Neural crest cell (in vitro differentiated cells): ENCODE measurements around the gene GRK7. TPM values are rescaled to one million over a fixed set of nuclear protein-coding genes. Genes with fewer than 3 reads are reported as not detected.

Experiments
- DNase-seq: peaks from one replicate; pipeline ENCODE4 v3.0.0; 2021; ENCODE audit warnings: low read depth, mixed read lengths, low spot score
- H3K27ac Mint-ChIP-seq: one replicate; pipeline ENCODE4 v1.8.0; 2021; ENCODE audit warnings: mild to moderate bottlenecking, mixed read lengths; ENCODE audit not compliant: unreplicated experiment
- H3K27me3 Mint-ChIP-seq: 2 replicates; pipeline ENCODE4 v1.8.0; 2021; ENCODE audit warnings: low read depth, mild to moderate bottlenecking, mixed read lengths
- H3K36me3 Mint-ChIP-seq: 2 replicates; pipeline ENCODE4 v1.8.0; 2021; ENCODE audit warnings: low read depth, mild to moderate bottlenecking, mixed read lengths
- H3K4me1 Mint-ChIP-seq: 2 replicates; pipeline ENCODE4 v1.8.0; 2021; ENCODE audit warnings: mixed read lengths
- H3K4me3 Mint-ChIP-seq: one replicate; pipeline ENCODE4 v1.8.0; 2021; ENCODE audit warnings: mild to moderate bottlenecking, mixed read lengths
- H3K9me3 Mint-ChIP-seq: 2 replicates; pipeline ENCODE4 v1.8.0; 2021; ENCODE audit warnings: mixed read lengths
- CTCF ChIP-seq: fragments of 200-600 bp; sonication (generic); conservative IDR thresholded peaks from 2 replicates; pipeline ENCODE4 v1.5.0; 2021; ENCODE audit warnings: antibody characterized with exemption, mild to moderate bottlenecking
- long read RNA-seq: library from polyadenylated mRNA; unstranded; transcript quantifications from one replicate; pipeline ENCODE4 v2.0.0, GENCODE V29; 2020
- total RNA-seq: library from RNA; stranded (reverse); gene quantifications from 2 replicates; pipeline ENCODE4 v1.2.1, GENCODE V29; 2021

The GRK7 gene, protein sequence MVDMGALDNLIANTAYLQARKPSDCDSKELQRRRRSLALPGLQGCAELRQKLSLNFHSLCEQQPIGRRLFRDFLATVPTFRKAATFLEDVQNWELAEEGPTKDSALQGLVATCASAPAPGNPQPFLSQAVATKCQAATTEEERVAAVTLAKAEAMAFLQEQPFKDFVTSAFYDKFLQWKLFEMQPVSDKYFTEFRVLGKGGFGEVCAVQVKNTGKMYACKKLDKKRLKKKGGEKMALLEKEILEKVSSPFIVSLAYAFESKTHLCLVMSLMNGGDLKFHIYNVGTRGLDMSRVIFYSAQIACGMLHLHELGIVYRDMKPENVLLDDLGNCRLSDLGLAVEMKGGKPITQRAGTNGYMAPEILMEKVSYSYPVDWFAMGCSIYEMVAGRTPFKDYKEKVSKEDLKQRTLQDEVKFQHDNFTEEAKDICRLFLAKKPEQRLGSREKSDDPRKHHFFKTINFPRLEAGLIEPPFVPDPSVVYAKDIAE (N-terminal part only)
- not detected in 2 replicates for total RNA-seq
- long read RNA-seq, partial matches to known transcripts, result 0 of 3 reads
- long read RNA-seq, other reads (novel, unspliced or antisense), result 3 of 3 reads

DNA sequence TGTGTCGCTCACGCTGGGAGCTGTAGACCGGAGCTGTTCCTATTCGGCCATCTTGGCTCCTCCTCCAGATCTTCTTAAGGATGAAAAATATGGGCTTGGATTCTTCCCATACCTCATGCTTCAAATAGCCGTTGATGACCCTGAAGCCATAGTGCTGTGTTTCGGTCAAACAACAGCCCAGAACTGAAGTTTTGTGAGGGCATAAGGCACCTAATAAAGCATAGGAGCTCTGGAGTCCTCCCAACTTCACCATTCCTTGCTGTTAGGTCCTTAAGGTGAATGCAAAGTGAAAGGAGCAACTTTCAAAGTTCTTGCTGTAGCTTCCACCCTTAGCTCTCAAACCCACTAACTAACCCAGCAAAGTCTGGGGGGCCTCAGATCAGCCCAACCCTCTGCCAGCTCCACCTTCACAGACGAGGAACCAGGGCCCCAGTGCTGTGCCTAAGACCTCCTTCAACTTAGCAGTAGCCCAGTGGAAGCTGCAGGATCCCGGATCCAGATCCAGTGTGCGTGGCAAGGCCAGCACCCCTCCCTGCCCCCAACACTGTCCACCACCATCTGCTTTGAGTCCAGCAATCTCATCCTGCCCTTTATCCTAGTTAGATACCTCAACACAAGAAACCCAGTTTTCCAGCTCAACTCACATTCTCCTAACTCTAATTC is at the start of gene GRK7:
GRK7 (plus strand) TSS at position 321 of the 663 bp plus-strand sequence. CDS start 14,877 bp downstream, outside the sequence.
- peaks cover 3% of the 10 kb centered on the region for H3K4me1 Mint-ChIP-seq
- no peaks in the 10 kb centered on the region for H3K27me3 Mint-ChIP-seq
- peak within 1 kb of the TSS; percentile 75 for H3K27ac Mint-ChIP-seq
- H3K4me3 Mint-ChIP-seq, result peak within 1 kb of the TSS; percentile 59
- TF ChIP-seq CTCF, result no peak
- DNase-seq, result no peak
- no peaks in the 10 kb centered on the region for H3K36me3 Mint-ChIP-seq
- H3K9me3 Mint-ChIP-seq, result no peaks in the 10 kb centered on the region

DNA sequence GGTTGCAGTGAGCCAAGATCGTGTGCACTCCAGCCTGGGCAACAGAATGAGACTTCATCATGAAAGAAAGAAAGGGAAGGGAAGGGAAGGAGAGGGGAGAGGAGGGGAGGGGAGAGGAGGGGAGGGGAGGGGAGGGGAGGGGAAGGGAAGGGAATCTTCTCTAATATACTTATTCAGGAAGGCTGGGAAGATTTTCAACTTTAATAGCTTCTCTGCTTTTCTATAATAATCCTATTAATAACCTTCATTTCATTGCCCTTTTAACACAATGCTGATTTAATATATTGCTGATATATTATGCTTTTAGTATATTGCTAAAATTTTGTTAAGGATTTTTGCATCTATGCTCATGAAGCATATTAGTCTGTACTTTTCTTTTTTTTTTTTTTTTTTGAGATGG is 48.5 kb upstream of the GRK7 start:
- TF ChIP-seq CTCF, result no peak
- Mint-ChIP-seq H3K4me1 (peaks cover 4% of the 10 kb centered on the region), H3K36me3 (peaks cover 9% of the 10 kb centered on the region), H3K27me3 (no peaks in the 10 kb centered on the region), H3K9me3 (peaks cover 4% of the 10 kb centered on the region), H3K27ac (no peak overlapping the region), H3K4me3 (no peak overlapping the region)
- DNase-seq, result no peak

DNA sequence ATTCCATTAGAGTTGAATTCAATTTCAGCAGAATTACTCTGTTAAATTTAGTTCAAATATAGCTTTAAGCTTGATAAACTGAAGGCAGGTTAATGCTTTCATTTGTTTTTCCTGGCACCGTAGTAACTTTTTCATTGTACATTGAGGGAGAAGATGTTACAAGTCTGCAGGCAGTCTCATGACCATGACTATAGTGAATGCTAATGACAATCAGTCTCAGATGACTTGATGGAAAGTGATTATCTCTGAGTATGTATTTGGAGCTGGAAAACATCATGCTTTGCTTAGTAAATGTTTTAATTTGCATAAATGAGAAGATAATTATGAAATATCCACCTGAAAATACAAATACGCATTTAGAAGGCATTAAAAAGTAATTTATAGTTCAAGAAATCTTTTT is 41.1 kb upstream of the GRK7 start:
- DNase-seq, result no peak
- Mint-ChIP-seq H3K4me3 (no peak overlapping the region), H3K9me3 (no peaks in the 10 kb centered on the region), H3K27ac (no peak overlapping the region), H3K36me3 (peaks cover 2% of the 10 kb centered on the region), H3K4me1 (no peaks in the 10 kb centered on the region), H3K27me3 (no peaks in the 10 kb centered on the region)
- TF ChIP-seq CTCF, result no peak

DNA sequence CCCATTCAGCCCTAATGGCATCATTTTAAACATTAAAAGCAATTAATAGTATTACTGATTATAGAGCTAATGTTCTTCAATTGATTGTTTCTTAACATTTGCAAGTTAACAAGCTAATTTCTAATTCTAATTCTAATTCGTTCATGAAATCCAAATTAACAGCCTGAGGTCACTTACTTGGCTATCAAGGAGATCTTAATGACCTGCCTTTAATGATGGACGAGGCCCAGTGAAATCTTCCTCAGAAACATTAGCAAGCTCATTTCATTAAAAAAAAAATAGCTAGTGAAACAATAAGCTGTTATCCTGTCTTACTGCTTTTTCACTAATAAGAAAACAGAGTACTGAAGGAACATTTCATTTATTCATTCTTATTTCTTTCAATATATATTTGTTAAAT is 40.6 kb upstream of the GRK7 start:
- H3K27me3 Mint-ChIP-seq, result no peaks in the 10 kb centered on the region

DNA sequence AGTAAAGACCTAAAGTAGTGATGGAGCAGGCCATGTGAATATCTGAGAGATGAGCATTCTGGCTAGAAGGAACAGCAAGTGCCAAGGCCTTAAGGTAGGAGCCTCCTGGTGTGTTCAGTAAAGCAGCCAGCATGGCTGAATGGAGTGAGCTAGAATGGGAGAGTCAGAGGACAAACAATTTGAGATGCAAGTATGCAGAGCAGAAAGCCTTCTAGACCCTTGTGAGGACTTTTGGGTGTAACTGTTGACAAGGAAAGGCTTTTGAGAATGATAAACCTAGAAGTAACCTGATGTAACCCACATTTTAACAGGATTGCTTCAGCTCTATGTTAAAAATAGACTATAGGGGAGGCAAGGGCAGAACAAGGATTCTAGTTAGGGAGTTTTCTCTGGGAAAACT is 40.0 kb upstream of the GRK7 start:
- DNase-seq, result no peak
- Mint-ChIP-seq H3K4me1 (no peaks in the 10 kb centered on the region), H3K36me3 (no peaks in the 10 kb centered on the region), H3K4me3 (no peak overlapping the region), H3K9me3 (no peaks in the 10 kb centered on the region), H3K27me3 (no peaks in the 10 kb centered on the region), H3K27ac (no peak overlapping the region)
- TF ChIP-seq CTCF, result no peak

More for the DNA sequence above, 40.6 kb upstream of the GRK7 start:
- H3K36me3 Mint-ChIP-seq, result no peaks in the 10 kb centered on the region
- no peak overlapping the region for H3K27ac Mint-ChIP-seq
- no peak overlapping the region for H3K4me3 Mint-ChIP-seq
- no peak for TF ChIP-seq CTCF
- no peaks in the 10 kb centered on the region for H3K4me1 Mint-ChIP-seq
- H3K9me3 Mint-ChIP-seq, result no peaks in the 10 kb centered on the region
- no peak for DNase-seq
